ENCODE results near the gene FAM209A.

GRCh38 chr20:56518126-56518525, 6.4 kb upstream of the FAM209A start:
- TF ChIP-seq EZH2 (IDR thresholded peaks at IDR 0.05; ENCODE audit: low read length) (no peak), CTCF (optimal IDR thresholded peaks at IDR 0.05 in 1 of 3, IDR thresholded peaks at IDR 0.05 in 1 of 3, conservative IDR thresholded peaks at IDR 0.05 in 1 of 3; ENCODE audit: extremely low read depth in 1 of 3, insufficient read depth in 2 of 3, low read length in 3 of 3) (no peak)

All from keratinocyte (primary cell).